HCT116 (cell line): ENCODE measurements around the gene PRMT7. TPM values are rescaled to one million over a fixed set of nuclear protein-coding genes. Genes with fewer than 3 reads are reported as not detected.

ENCODE experiments used
- ATAC-seq: fragments of 200-7000 bp; cut with Tn5 transposase; 2 replicates; pipeline ENCODE4 v1.9.1; 2020; ENCODE audit warnings: mild to moderate bottlenecking, moderate library complexity
- Bru-seq: library from RNA; stranded (reverse); fragments of 400-500 nt; gene quantifications from one replicate; lab custom pipeline; 2021; lab: Mats Ljungman, UMichigan
- BruChase-seq, 2 experiments: library from RNA; stranded (reverse); fragments of 400-500 nt; gene quantifications; one replicate each; lab custom pipeline; 2021; lab: Mats Ljungman, UMichigan
- BruUV-seq: library from RNA; stranded (reverse); fragments of 400-500 nt; replicated peaks from 2 replicates; lab custom pipeline; 2021; lab: Mats Ljungman, UMichigan
- CTCF ChIA-PET: fragments of 300-600 bp; sonication (Branson Sonifier 250); formaldehyde crosslinking; loops from one replicate; lab custom pipeline; 2021; ENCODE audit warnings: antibody characterized with exemption; lab: Charles Lee
- POLR2A ChIA-PET: fragments of 300-600, 350-600 bp; sonication (Branson Sonifier 250); formaldehyde crosslinking; loops from one replicate; lab custom pipeline; 2021; ENCODE audit warnings: antibody characterized with exemption; lab: Charles Lee
- RAD21 ChIA-PET, 2 experiments: fragments of 300-600 bp; sonication (Branson Sonifier 250); formaldehyde crosslinking; loops; one replicate each; lab custom pipeline; 2023; ENCODE audit warnings: low total read pairs in 2 of 2; ENCODE audit not compliant: uncharacterized antibody in 2 of 2, unreplicated experiment in 2 of 2, low non-redundant PET in 1 of 2; lab: Charles Lee
- DNase-seq: peaks from one replicate; pipeline ENCODE4 v3.0.0-alpha.2; 2010; ENCODE audit warnings: low read depth, low spot score
- H2AFZ ChIP-seq: fragments of 200-600 bp; shearing (Covaris generic), sonication (generic); 2 replicates; pipeline ENCODE4 v1.6.1; 2017; ENCODE audit warnings: low read depth, mixed run types, mixed read lengths, antibody characterized with exemption, low read length; ENCODE audit not compliant: poor library complexity, severe bottlenecking
- H3K27ac ChIP-seq: 2 replicates; pipeline ENCODE4 v1.5.1; 2012; ENCODE audit warnings: low read depth, low read length
- H3K27me3 ChIP-seq: fragments of 200-600 bp; sonication (generic); 2 replicates; pipeline ENCODE4 v1.6.1; 2016; ENCODE audit warnings: mixed run types, low read length, mixed read lengths; ENCODE audit not compliant: insufficient read depth
- H3K36me3 ChIP-seq, 2 experiments: fragments of 200-500 bp in 1 of 2; fragments of 200-600 bp in 1 of 2; sonication (Bioruptor generic) in 1 of 2; sonication (generic) in 1 of 2; 2 replicates each; pipeline versions ENCODE4 v1.5.1 to v1.6.1; 2014 to 2016; ENCODE audit warnings: low read length in 2 of 2, inconsistent platforms in 1 of 2, mixed read lengths in 1 of 2, mixed run types in 1 of 2; ENCODE audit not compliant: insufficient read depth in 2 of 2, control insufficient read depth in 1 of 2
- H3K4me1 ChIP-seq, 2 experiments: fragments of 200-600 bp in 1 of 2; sonication (generic) in 1 of 2; 2 replicates each; pipeline versions ENCODE4 v1.5.1 to v1.6.1; 2012 to 2017; ENCODE audit warnings: low read length in 2 of 2, inconsistent platforms in 1 of 2, mild to moderate bottlenecking in 1 of 2, mixed read lengths in 1 of 2, mixed run types in 1 of 2, moderate library complexity in 1 of 2; ENCODE audit not compliant: insufficient read depth in 2 of 2, control insufficient read depth in 1 of 2
- H3K4me2 ChIP-seq: fragments of 200-600 bp; sonication (generic); 2 replicates; pipeline ENCODE4 v1.6.1; 2017; ENCODE audit warnings: mixed run types, low read length, mixed read lengths
- H3K4me3 ChIP-seq, 2 experiments: fragments of 200-600 bp in 1 of 2; sonication (generic) in 1 of 2; replicated peaks in 1 of 2; 2 replicates each; pipeline ENCODE4 v1.5.1; 2011 to 2016; ENCODE audit warnings: low read length in 2 of 2, control low read depth in 1 of 2, low read depth in 1 of 2, mild to moderate bottlenecking in 1 of 2, mixed read lengths in 1 of 2, mixed run types in 1 of 2
- H3K79me2 ChIP-seq: fragments of 200-600 bp; sonication (generic); 2 replicates; pipeline ENCODE4 v1.6.1; 2017; ENCODE audit warnings: mild to moderate bottlenecking, mixed run types, low read length, moderate library complexity, mixed read lengths; ENCODE audit not compliant: insufficient read depth
- H3K9ac ChIP-seq: fragments of 200-600 bp; sonication (generic); 2 replicates; pipeline ENCODE4 v1.6.1; 2016; ENCODE audit warnings: low read length, mixed read lengths
- H3K9me2 ChIP-seq: fragments of 200-600 bp; sonication (generic), shearing (Covaris generic); 2 replicates; pipeline ENCODE4 v1.6.1; 2017; ENCODE audit warnings: mixed run types, mild to moderate bottlenecking, moderate library complexity; ENCODE audit not compliant: insufficient read depth
- H3K9me3 ChIP-seq, 2 experiments: fragments of 200-500 bp in 1 of 2; fragments of 200-600 bp in 1 of 2; sonication (Bioruptor generic) in 1 of 2; sonication (generic) in 1 of 2; 2 replicates each; pipeline ENCODE4 v1.6.1; 2014 to 2017; ENCODE audit warnings: low read length in 2 of 2, mixed read lengths in 2 of 2, inconsistent platforms in 1 of 2, low read depth in 1 of 2, mild to moderate bottlenecking in 1 of 2, mixed run types in 1 of 2, moderate library complexity in 1 of 2; ENCODE audit not compliant: control insufficient read depth in 1 of 2, insufficient read depth in 1 of 2
- H4K20me1 ChIP-seq: fragments of 200-600 bp; sonication (generic), shearing (Covaris generic); 2 replicates; pipeline ENCODE4 v1.6.1; 2017; ENCODE audit warnings: mixed run types, mild to moderate bottlenecking, moderate library complexity; ENCODE audit not compliant: insufficient read depth
- CBX3 ChIP-seq: IDR thresholded peaks from 2 replicates; pipeline ENCODE4 v1.6.1; 2012; ENCODE audit warnings: low read depth
- CEBPB ChIP-seq: IDR thresholded peaks from 2 replicates; pipeline ENCODE4 v1.6.1; 2012; ENCODE audit warnings: low read depth
- ELF1 ChIP-seq: IDR thresholded peaks from 2 replicates; pipeline ENCODE4 v1.6.1; 2012; ENCODE audit warnings: low read depth, borderline replicate concordance
- EZH2phosphoT487 ChIP-seq: fragments of 200-600 bp; IDR thresholded peaks from 2 replicates; pipeline ENCODE4 v1.6.1; 2018; ENCODE audit warnings: antibody characterized with exemption, borderline replicate concordance
- POLR2AphosphoS5 ChIP-seq: IDR thresholded peaks from 2 replicates; pipeline ENCODE4 v1.6.1; 2011; ENCODE audit warnings: mild to moderate bottlenecking, low read depth, low read length, moderate library complexity
- RAD21 ChIP-seq: IDR thresholded peaks from 2 replicates; pipeline ENCODE4 v1.6.1; 2012; ENCODE audit warnings: low read depth, mild to moderate bottlenecking
- SIN3A ChIP-seq: IDR thresholded peaks from 2 replicates; pipeline ENCODE4 v1.6.1; 2012; ENCODE audit warnings: low read depth
- SRF ChIP-seq: IDR thresholded peaks from 2 replicates; pipeline ENCODE4 v1.6.1; 2012; ENCODE audit warnings: low read depth
- TCF7L2 ChIP-seq: IDR thresholded peaks from 2 replicates; pipeline ENCODE4 v1.7.0; 2011; ENCODE audit warnings: borderline replicate concordance, inconsistent platforms; ENCODE audit not compliant: insufficient read depth, insufficient read length; ENCODE audit errors: extremely low read depth
- YY1 ChIP-seq: IDR thresholded peaks from 2 replicates; pipeline ENCODE4 v1.6.1; 2011; ENCODE audit warnings: low read length, low read depth, moderate library complexity, mild to moderate bottlenecking; ENCODE audit not compliant: insufficient replicate concordance; ENCODE audit errors: extremely low read depth
- ZFX ChIP-seq: fragments of 450-650 bp; IDR thresholded peaks from 2 replicates; pipeline ENCODE4 v1.6.1; 2017
- ZNF274 ChIP-seq: fragments of 200-500 bp; sonication (Bioruptor generic); IDR thresholded peaks from 2 replicates; pipeline ENCODE4 v1.6.1; 2014; ENCODE audit warnings: mild to moderate bottlenecking, low read depth, low read length, inconsistent platforms
- intact Hi-C: fragments of 100-400 bp; cut with micrococcal nuclease; formaldehyde crosslinking; loops from 2 replicates; pipeline ENCODE4 v1.10.0; 2022
- long read RNA-seq: library from polyadenylated mRNA; unstranded; transcript quantifications from one replicate; pipeline ENCODE4 v2.0.0, GENCODE V29; 2021; ENCODE audit not compliant: unreplicated experiment
- polyA plus RNA-seq: library from polyadenylated mRNA; unstranded; fragments of >200 nt; gene quantifications from 2 replicates; pipeline ENCODE4 v1.2.1, GENCODE V29; 2012; ENCODE audit warnings: missing spikeins
- total RNA-seq: library from RNA; stranded (reverse); gene quantifications from one replicate; pipeline ENCODE4 v1.2.1, GENCODE V29; 2021; ENCODE audit not compliant: unreplicated experiment
- TF ChIP-seq, protein P1 (sequence below): IDR thresholded peaks from 2 replicates; pipeline ENCODE4 v1.6.1; 2011; ENCODE audit warnings: mild to moderate bottlenecking, low read length, moderate library complexity; ENCODE audit not compliant: insufficient replicate concordance; ENCODE audit errors: extremely low read depth
- TF ChIP-seq, protein P2 (sequence below): IDR thresholded peaks from 2 replicates; pipeline ENCODE4 v1.6.1; 2012
- TF ChIP-seq, protein P3 (sequence below): IDR thresholded peaks from 2 replicates; pipeline ENCODE4 v1.6.1; 2012; ENCODE audit warnings: low read depth

PRMT7 gene, protein sequence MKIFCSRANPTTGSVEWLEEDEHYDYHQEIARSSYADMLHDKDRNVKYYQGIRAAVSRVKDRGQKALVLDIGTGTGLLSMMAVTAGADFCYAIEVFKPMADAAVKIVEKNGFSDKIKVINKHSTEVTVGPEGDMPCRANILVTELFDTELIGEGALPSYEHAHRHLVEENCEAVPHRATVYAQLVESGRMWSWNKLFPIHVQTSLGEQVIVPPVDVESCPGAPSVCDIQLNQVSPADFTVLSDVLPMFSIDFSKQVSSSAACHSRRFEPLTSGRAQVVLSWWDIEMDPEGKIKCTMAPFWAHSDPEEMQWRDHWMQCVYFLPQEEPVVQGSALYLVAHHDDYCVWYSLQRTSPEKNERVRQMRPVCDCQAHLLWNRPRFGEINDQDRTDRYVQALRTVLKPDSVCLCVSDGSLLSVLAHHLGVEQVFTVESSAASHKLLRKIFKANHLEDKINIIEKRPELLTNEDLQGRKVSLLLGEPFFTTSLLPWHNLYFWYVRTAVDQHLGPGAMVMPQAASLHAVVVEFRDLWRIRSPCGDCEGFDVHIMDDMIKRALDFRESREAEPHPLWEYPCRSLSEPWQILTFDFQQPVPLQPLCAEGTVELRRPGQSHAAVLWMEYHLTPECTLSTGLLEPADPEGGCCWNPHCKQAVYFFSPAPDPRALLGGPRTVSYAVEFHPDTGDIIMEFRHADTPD
- total RNA-seq: 34.4 TPM
- 24.3 and 27.7 TPM in 2 replicates for polyA plus RNA-seq
- Bru-seq, nascent RNA: percentile 65 among the genes with signal in this experiment
- BruChase-seq, experiment 1, labeled RNA remaining after a 6-hour chase: percentile 61 among the genes with signal in this experiment
- percentile 69 among the genes with signal in this experiment for BruChase-seq, experiment 2, labeled RNA remaining after a 2-hour chase
- long read RNA-seq, partial matches to known transcripts: 8 of 52 reads
- long read RNA-seq, other reads (novel, unspliced or antisense): 42 of 52 reads

DNA sequence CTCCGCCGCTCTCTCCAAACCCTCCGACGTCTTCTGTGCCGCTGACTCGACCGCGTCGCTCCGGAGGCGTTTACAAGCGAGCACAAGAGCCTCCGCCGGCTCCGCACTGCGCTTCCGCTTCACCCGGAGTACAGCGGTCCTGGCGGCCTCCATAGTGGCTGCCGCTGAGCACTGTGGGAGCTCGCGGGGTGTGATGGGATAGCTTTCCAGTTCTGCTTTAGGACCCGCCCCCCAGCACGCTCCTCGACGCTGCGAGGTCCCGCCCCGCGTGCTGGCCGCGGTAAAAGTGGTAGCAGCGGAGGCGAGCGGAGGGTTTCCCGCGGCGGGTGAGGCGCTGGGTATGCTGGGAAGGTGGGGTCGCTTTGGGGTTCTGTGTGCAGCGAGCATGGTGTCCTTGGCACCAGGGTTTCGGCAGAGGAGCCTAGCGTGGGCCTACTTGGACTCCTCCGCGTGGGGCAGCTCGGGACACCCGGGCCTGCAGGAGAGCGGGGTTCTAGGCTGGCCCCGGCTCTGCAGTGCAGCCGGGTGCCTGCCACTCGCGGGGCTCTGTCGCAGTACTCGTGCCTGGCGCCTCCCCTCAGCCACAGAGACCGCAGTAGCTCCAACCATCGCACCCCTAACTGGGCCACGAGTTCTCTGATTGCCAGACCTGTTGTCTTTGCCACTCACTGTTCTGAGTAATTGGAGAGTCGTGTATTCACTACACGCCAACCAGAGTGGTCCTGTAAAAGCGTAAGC lies at the start of gene PRMT7, which contains the start of gene SLC7A6OS:
TSS of gene PRMT7 (plus strand) at position 246 of the 738 bp plus-strand sequence. CDS start 4,961 bp downstream, outside the sequence.
TSS of gene SLC7A6OS (minus strand) at position 173 of the 738 bp plus-strand sequence. CDS start at position 153, 20 bp downstream.
- Histone ChIP-seq H3K36me3 (peaks cover 14 to 17% of the 10 kb centered on the region in 2 experiments; a peak in 2 of 4 replicates), H3K4me3 (peak within 1 kb of the TSS; percentile 96 to 97), H3K9me2 (no peaks in the 10 kb centered on the region), H4K20me1 (no peaks in the 10 kb centered on the region), H3K27ac (peak within 1 kb of the TSS; percentile 70), H2AFZ (peak within 1 kb of the TSS; percentile 47), H3K9me3 (no peaks in the 10 kb centered on the region), H3K79me2 (peaks cover 89% of the 10 kb centered on the region), H3K4me1 (peaks cover 7 to 17% of the 10 kb centered on the region in 2 experiments; a peak in 3 of 4 replicates), H3K4me2 (peak within 1 kb of the TSS; percentile 88), H3K27me3 (no peaks in the 10 kb centered on the region), H3K9ac (peak within 1 kb of the TSS; percentile 84)
- intact Hi-C loops: loop anchor here (2.0 to 5.0 kb wide), 2 partner anchors 44 to 76 kb away; no protein-coding TSS in a partner anchor
- RAD21 ChIA-PET: interaction anchor here (0.6 to 1.0 kb wide), 3 partner anchors 47 to 226 kb away, joined by 3 to 5 read pairs (median 4); partner anchors contain the start of genes NFATC3 (in 1 of the 2) and SLC7A6 (in 1 of the 2)
- ATAC-seq: peak; percentile 97
- BruUV-seq: TSS peak; percentile 61
- CTCF ChIA-PET: interaction anchor here (0.7 to 1.4 kb wide), 7 partner anchors 16 to 427 kb away, joined by 3 to 5 read pairs (median 4); partner anchors contain the start of gene SLC7A6
- POLR2A ChIA-PET: interaction anchor here (0.8 to 1.4 kb wide), 4 partner anchors 8 to 47 kb away, joined by 4 to 6 read pairs (median 4); partner anchors contain the start of gene SLC7A6
- DNase-seq: peak; percentile 74
- TF ChIP-seq EZH2phosphoT487 (no peak), SRF (no peak), SIN3A (peak; percentile 90), CBX3 (0 out of 2 replicates have a peak, but pooled peaks have one; percentile 12), CEBPB (no peak; the same call in 1 of the 2 replicates), YY1 (peak; percentile 94), TCF7L2 (no peak), RAD21 (no peak), ZNF274 (no peak), ZFX (peak; percentile 86), ELF1 (peak; percentile 76), POLR2AphosphoS5 (peak; percentile 94)
- TF ChIP-seq, protein P1, sequence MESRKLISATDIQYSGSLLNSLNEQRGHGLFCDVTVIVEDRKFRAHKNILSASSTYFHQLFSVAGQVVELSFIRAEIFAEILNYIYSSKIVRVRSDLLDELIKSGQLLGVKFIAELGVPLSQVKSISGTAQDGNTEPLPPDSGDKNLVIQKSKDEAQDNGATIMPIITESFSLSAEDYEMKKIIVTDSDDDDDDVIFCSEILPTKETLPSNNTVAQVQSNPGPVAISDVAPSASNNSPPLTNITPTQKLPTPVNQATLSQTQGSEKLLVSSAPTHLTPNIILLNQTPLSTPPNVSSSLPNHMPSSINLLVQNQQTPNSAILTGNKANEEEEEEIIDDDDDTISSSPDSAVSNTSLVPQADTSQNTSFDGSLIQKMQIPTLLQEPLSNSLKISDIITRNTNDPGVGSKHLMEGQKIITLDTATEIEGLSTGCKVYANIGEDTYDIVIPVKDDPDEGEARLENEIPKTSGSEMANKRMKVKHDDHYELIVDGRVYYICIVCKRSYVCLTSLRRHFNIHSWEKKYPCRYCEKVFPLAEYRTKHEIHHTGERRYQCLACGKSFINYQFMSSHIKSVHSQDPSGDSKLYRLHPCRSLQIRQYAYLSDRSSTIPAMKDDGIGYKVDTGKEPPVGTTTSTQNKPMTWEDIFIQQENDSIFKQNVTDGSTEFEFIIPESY: no peak
- TF ChIP-seq, protein P2, sequence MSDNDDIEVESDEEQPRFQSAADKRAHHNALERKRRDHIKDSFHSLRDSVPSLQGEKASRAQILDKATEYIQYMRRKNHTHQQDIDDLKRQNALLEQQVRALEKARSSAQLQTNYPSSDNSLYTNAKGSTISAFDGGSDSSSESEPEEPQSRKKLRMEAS: peak; percentile 93
- TF ChIP-seq, protein P3, sequence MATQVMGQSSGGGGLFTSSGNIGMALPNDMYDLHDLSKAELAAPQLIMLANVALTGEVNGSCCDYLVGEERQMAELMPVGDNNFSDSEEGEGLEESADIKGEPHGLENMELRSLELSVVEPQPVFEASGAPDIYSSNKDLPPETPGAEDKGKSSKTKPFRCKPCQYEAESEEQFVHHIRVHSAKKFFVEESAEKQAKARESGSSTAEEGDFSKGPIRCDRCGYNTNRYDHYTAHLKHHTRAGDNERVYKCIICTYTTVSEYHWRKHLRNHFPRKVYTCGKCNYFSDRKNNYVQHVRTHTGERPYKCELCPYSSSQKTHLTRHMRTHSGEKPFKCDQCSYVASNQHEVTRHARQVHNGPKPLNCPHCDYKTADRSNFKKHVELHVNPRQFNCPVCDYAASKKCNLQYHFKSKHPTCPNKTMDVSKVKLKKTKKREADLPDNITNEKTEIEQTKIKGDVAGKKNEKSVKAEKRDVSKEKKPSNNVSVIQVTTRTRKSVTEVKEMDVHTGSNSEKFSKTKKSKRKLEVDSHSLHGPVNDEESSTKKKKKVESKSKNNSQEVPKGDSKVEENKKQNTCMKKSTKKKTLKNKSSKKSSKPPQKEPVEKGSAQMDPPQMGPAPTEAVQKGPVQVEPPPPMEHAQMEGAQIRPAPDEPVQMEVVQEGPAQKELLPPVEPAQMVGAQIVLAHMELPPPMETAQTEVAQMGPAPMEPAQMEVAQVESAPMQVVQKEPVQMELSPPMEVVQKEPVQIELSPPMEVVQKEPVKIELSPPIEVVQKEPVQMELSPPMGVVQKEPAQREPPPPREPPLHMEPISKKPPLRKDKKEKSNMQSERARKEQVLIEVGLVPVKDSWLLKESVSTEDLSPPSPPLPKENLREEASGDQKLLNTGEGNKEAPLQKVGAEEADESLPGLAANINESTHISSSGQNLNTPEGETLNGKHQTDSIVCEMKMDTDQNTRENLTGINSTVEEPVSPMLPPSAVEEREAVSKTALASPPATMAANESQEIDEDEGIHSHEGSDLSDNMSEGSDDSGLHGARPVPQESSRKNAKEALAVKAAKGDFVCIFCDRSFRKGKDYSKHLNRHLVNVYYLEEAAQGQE: no peak
